Thymus (tissue), 11 donors: ENCODE data around the gene RCSD1. TPM values are rescaled to one million over a fixed set of nuclear protein-coding genes. Genes with fewer than 3 reads are reported as not detected.

Source experiments
- DNase-seq, 9 donors: peaks; one replicate each; pipeline ENCODE4 v3.0.0-alpha.2; 2013; ENCODE audit warnings: low spot score in 9 of 9, low read depth in 6 of 9, missing footprints in 1 of 9
- H3K27ac ChIP-seq, 2 donors: one replicate each; pipeline ENCODE4 v1.5.1; 2013; ENCODE audit warnings: control low read depth in 1 of 2, low read depth in 1 of 2, low read length in 1 of 2, mild to moderate bottlenecking in 1 of 2, moderate library complexity in 1 of 2
- H3K27me3 ChIP-seq, 2 donors: one replicate each; pipeline ENCODE4 v1.5.1; 2013; ENCODE audit warnings: low read length in 1 of 2; ENCODE audit not compliant: control insufficient read depth in 2 of 2, insufficient read depth in 1 of 2
- H3K36me3 ChIP-seq, 2 donors: one replicate each; pipeline ENCODE4 v1.5.1; 2013; ENCODE audit warnings: low read length in 1 of 2, mild to moderate bottlenecking in 1 of 2, moderate library complexity in 1 of 2; ENCODE audit not compliant: control insufficient read depth in 2 of 2, insufficient read depth in 2 of 2
- H3K4me1 ChIP-seq, 2 donors: one replicate each; pipeline ENCODE4 v1.5.1; 2013; ENCODE audit warnings: low read length in 2 of 2; ENCODE audit not compliant: control insufficient read depth in 2 of 2, insufficient read depth in 2 of 2
- H3K4me3 ChIP-seq, 2 donors: one replicate each; pipeline ENCODE4 v1.5.1; 2013; ENCODE audit warnings: low read length in 2 of 2, control low read depth in 1 of 2, mild to moderate bottlenecking in 1 of 2
- H3K9me3 ChIP-seq, 2 donors: one replicate each; pipeline ENCODE4 v1.5.1; 2013; ENCODE audit warnings: low read length in 1 of 2, mild to moderate bottlenecking in 1 of 2; ENCODE audit not compliant: control insufficient read depth in 2 of 2, insufficient read depth in 1 of 2
- WGBS: extraction: QIAGEN DNeasy Blood & Tissue Kit; methylation state at CpG from one replicate; pipeline ENCODE4 v1.1.7; 2013; 5-methylcytosine and 5-hydroxymethylcytosine counted together
- polyA plus RNA-seq: library from polyadenylated mRNA; stranded (reverse); fragments of 200-250 nt; gene quantifications from one replicate; pipeline ENCODE4 v1.2.3, GENCODE V29; 2013
- total RNA-seq: library from RNA; stranded (reverse); fragments of 120-200 nt; gene quantifications from one replicate; pipeline ENCODE4 v1.2.4, GENCODE V29; 2013
- donor health status: healthy.

The RCSD1 gene
- total and polyA plus RNA-seq, 2 donors, result 69.4 to 95.8 TPM

- H3K4me3 ChIP-seq, result no peak overlapping the region
- no peak for DNase-seq
- no peak overlapping the region for H3K27ac ChIP-seq
- no peaks in the 10 kb centered on the region for H3K27me3 ChIP-seq
- peaks cover 23 to 63% of the 10 kb centered on the region in 2 donors for H3K4me1 ChIP-seq
- H3K36me3 ChIP-seq, result no peaks in the 10 kb centered on the region
- 99% methylated on average over 2 of the region's 2 CpGs for WGBS
- peaks cover 0 to 5% of the 10 kb centered on the region in 2 donors for H3K9me3 ChIP-seq
Measured at GRCh38 chr1:167625040-167625823, 4.8 kb upstream of the RCSD1 start.

- H3K27ac ChIP-seq, result peak overlapping the region; percentile 97 to 100
- H3K36me3 ChIP-seq, result peaks cover 0 to 4% of the 10 kb centered on the region in 2 donors
- peak overlapping the region; percentile 96 to 100 for H3K4me3 ChIP-seq
- H3K27me3 ChIP-seq, result no peaks in the 10 kb centered on the region
- H3K4me1 ChIP-seq, result peaks cover 22 to 53% of the 10 kb centered on the region in 2 donors
- H3K9me3 ChIP-seq, result peaks cover 0 to 5% of the 10 kb centered on the region in 2 donors
- no peak for DNase-seq
- 18% methylated on average over 3 of the region's 3 CpGs for WGBS
Measured at GRCh38 chr1:167627615-167627864, 2.5 kb upstream of the RCSD1 start.

GRCh38 chr1:167627865-167628641 is 2.0 kb upstream of the RCSD1 start:
- Histone ChIP-seq H3K36me3 (peaks cover 3 to 4% of the 10 kb centered on the region in 2 donors), H3K9me3 (peaks cover 0 to 5% of the 10 kb centered on the region in 2 donors), H3K4me3 (peak overlapping the region; percentile 96 to 100), H3K27ac (peak overlapping the region; percentile 97 to 100), H3K4me1 (peaks cover 18 to 51% of the 10 kb centered on the region in 2 donors), H3K27me3 (no peaks in the 10 kb centered on the region)
- WGBS, result 4% methylated on average over 10 of the region's 10 CpGs
- DNase-seq, result peak in 8 of 9 donors; percentile 71 to 95 (median 86)

DNA sequence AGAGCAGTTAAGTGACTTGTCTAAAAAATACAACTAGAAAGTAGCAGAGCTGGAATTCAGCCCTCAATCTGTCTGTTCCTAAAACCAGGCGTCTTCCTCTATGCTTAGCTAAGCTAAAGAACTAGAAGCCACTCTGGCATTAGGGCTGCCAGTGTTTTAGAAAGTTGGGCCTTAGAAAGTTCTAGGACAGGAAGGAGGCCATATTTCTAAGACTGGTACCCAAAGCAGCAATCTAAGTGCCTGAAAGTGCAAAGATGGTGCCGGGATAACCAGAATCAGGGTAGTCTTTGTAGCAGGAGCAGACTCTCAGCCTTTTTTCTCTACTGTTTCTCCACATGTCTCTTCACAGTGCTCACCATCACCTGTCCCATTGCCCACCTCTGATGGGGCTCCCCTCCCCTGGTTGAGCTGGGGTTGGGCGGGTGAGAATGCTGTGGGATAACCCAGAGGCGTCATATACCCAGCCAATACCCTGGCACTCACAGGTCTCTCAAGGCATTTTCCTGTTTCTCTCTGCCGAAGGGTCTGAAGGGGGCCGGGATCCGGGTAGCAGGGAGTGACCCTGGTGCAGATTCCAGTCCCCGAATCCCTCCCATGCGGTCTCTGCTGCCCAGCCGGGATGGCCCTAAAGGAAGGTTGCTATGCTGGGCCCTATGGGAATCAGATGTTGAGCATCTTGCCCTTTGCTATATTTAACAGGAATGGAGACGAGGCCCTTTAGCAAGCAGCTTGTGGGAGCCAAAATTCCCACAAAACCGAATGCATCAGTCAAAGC is 1.1 kb upstream of the RCSD1 start:
- H3K36me3 ChIP-seq, result peaks cover 12% of the 10 kb centered on the region in 2 donors
- peaks cover 27 to 57% of the 10 kb centered on the region in 2 donors for H3K4me1 ChIP-seq
- WGBS, result 29% methylated on average over 12 of the region's 12 CpGs
- peaks cover 0 to 5% of the 10 kb centered on the region in 2 donors for H3K9me3 ChIP-seq
- no peaks in the 10 kb centered on the region for H3K27me3 ChIP-seq
- peak overlapping the region; percentile 96 to 100 for H3K4me3 ChIP-seq
- peak in 3 of 9 donors; percentile 36 to 73 (median 50) for DNase-seq
- peak overlapping the region; percentile 97 to 100 for H3K27ac ChIP-seq

GRCh38 chr1:167630568-167631385 is 745 bp downstream of the RCSD1 start:
- Histone ChIP-seq H3K36me3 (peaks cover 13 to 27% of the 10 kb centered on the region in 2 donors), H3K4me1 (peaks cover 44 to 72% of the 10 kb centered on the region in 2 donors), H3K27ac (peak overlapping the region; percentile 89 to 97), H3K27me3 (no peaks in the 10 kb centered on the region), H3K9me3 (no peaks in the 10 kb centered on the region), H3K4me3 (peak overlapping the region; percentile 96 to 100)
- peak in 3 of 9 donors; percentile 31 to 70 (median 40) for DNase-seq
- 1% methylated on average over 16 of the region's 16 CpGs for WGBS

DNA sequence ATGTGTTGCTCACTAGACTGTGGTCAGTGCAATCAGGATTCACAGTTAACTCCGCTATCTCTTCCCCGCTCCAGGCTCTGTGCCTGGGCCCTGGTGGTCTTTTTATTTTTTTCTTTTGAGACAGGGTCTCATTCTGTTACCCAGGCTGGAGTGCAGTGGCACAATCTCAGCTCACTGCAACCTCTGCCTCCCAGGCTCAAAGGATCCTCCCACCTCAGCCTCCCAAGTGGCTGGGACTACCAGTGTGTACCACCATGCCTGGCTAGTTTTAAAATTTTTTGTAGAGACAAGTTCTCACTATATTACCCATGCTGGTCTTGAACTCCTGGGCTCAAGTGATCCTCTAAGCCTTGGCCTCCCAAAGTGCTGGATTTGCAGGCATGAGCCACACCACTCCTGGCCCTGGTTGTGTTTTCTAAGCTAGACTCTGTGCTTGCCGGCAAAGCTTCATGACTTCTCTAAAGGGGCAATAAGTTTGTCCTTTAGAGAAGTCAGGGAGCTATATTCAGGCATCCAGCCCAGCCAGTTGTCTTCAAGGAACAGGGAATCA is 1.4 kb downstream of the RCSD1 start:
- H3K4me1 ChIP-seq, result peaks cover 50 to 79% of the 10 kb centered on the region in 2 donors
- DNase-seq, result no peak
- H3K27ac ChIP-seq, result peak overlapping the region; percentile 89 to 97

GRCh38 chr1:167631936-167632614 is 2.0 kb downstream of the RCSD1 start:
- peaks cover 52 to 80% of the 10 kb centered on the region in 2 donors for H3K4me1 ChIP-seq
- peak overlapping the region; percentile 96 to 100 for H3K4me3 ChIP-seq
- peak overlapping the region; percentile 89 to 97 for H3K27ac ChIP-seq
- WGBS, result 9% methylated on average over 4 of the region's 4 CpGs
- H3K36me3 ChIP-seq, result peaks cover 16 to 37% of the 10 kb centered on the region in 2 donors
- H3K9me3 ChIP-seq, result no peaks in the 10 kb centered on the region
- H3K27me3 ChIP-seq, result no peaks in the 10 kb centered on the region
- DNase-seq, result peak in 5 of 9 donors; percentile 36 to 84 (median 58)

More for the DNA sequence above, 1.4 kb downstream of the RCSD1 start:
- Histone ChIP-seq H3K9me3 (no peaks in the 10 kb centered on the region), H3K4me3 (peak overlapping the region; percentile 96 to 100), H3K36me3 (peaks cover 16 to 33% of the 10 kb centered on the region in 2 donors), H3K27me3 (no peaks in the 10 kb centered on the region)
- WGBS, result 11% methylated on average over 3 of the region's 3 CpGs
